Measurements from ENCODE around the gene UNCX. TPM values are rescaled to one million over a fixed set of nuclear protein-coding genes. Genes with fewer than 3 reads are reported as not detected.

Gene UNCX
- total RNA-seq, 2 donors from 2014 or later = not detected

DNA sequence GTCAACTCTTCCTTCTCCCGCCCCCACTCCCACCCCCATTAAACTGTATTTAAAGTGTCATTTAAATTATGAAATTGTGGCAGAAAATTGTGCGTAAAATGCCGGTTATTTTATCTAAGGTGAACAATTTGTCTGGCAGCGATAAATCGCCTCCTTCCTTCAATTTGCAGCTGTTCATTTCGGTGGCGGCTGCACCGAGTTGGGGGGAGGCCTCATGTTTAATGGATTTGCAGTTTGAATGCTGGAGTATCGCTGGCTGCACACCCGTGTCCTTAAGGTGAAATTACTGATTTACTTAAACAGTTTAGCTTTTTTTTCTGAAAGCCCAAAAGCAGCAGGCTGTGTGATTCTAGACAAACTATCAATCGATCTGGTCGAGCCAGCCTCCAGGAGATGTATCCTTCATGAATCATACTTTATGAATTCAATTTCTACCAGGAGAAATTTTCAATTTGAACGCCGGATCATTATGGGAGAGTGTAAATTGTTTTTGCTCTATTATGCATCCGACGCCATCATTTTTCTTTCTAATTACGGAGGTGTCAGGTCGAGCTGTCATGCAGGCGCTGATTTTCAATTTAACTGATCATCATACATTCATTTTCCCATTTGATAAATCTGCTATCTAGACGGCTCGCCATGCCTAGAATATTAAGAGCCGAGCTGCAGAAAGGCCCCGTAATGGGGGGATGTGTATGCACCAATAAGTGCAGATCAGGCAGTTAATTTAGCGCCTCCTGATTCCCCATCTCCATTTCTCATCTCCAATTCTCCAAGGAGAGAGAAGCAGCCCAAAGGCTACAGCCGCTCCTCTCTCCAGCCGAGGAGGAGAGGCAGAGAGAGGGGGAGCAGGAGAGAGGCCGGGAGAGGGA, 6.5 kb downstream of the UNCX start:
- ATAC-seq (no peak), DNase-seq (no peak)
- intact Hi-C loops (cut with DNase I) = no loop called here

DNA sequence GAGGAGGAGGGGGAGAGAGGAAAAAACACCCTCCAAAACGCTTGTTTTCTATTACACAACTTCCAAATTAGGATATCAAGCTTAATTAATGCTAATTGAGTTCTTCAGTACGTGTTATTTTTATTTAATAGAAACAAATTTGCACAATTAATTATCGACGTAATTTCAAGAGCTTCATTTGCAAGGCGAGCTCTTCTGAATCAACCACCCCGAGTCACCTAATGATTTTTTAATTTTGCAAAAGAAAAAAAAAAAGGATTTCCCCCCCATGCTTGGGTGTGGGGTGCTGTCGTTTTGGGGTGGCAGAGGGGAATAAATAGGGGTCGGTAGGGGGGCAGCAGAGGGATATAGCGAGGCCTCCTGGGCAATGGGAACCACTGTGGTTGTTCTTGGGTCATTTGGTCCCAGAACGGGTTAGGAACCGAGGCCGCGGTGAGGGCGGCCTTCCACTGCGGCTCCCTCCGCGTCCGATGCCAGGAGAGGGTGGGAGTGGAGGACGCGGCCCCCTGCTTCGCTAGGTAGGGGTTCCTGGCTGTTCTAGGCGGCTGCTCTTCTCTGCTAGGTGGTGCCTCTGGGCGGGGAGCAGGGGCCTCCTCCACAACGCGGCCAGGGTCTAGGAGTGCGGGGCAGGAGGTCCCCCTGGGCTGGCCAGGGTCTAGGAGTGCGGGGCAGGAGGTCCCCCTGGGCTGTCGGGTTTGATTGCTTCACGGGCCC, 7.3 kb downstream of the UNCX start:
- no peak for DNase-seq
- ATAC-seq = no peak
- intact Hi-C loops (cut with DNase I) = no loop called here

DNA sequence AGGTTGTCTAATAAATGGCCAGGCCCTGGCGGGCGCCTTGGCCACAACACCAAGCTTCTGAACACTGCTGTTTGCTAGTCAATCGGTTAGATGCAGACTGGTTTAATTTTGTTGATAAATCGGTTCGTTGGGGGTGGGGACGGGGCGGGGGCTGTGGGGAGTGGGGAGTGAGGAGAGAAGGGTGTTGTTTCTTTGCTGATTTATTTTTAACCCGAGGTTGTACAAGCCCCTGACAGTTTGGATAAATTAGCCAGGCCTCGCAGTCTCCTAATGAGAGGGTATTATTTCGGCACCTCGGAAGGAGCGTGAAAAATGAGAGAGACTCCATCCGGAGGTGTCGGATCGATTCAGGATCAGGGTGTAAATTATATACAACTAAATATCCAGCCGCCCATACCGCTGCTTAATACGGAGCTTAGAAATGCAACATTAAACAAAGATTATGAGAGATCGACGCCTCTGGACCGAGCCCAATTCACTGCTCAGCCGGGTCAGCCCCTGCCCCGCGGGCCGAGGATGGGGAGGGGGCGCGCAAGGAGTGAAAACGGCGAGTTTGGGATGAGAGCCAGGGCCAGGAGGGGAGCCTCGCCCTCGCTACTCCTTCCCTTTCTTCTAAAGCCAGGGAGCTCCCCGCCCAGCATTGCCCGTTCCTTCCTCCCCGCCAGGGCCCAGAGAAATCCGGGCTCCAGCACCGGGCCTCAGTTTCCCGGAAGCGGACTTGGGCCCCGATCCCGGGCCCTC, 8.0 kb downstream of the UNCX start:
- intact Hi-C loops (cut with DNase I) = no loop called here
- ATAC-seq = no peak
- no peak for DNase-seq

DNA sequence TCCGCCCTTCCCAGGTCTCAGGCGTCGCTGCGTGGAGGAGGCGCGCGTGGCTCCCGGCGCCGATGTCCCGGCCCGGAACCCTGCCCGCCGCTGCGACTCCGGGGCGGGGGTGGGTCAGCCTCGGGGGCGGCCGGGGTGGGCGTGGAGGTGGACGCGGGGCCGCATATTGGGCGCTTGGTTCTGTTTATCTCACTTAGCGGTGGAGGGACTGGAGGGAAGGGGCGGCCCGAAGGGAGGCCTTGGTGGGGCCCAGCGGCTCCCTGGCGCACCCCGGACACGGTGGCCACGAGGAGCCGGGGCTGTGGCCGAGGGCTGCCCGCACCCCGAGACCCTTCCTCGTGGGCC, 8.6 kb downstream of the UNCX start:
- DNase-seq (no peak), ATAC-seq (no peak)
- intact Hi-C loops (cut with DNase I) = no loop called here

DNA sequence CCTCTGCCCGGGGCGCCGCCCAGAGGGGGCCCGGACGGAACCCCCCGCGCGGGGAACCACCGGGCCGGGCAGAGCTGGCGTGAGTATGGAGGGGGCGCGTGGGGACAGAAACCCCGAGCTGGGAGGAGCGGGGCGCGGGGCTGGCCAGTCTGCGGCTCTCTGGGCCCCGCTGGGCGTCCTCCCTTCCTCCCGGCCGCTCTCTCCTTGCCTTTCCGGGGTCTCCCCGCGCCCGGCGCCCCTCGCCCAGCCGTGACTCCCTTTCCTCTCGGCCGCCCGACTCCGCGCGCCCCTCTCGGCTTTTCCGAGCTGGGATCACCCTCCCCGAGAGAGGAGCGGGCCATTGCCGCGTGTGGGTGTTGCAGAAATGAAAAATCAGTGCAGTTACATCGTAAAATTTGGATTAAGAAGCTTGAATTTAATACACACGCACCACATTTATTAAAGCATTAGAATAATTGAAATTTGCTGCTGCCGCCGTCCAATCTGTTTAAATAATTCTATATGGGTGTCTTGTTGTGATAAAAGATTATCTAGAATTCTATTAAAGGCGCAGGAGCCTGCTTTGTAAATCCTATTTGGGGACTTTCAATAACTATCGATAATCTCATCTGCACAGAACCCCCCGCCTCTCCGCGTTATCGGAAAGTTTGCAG, 9.1 kb downstream of the UNCX start:
- intact Hi-C loops (cut with DNase I) = no loop called here
- ATAC-seq (no peak), DNase-seq (no peak)

DNA sequence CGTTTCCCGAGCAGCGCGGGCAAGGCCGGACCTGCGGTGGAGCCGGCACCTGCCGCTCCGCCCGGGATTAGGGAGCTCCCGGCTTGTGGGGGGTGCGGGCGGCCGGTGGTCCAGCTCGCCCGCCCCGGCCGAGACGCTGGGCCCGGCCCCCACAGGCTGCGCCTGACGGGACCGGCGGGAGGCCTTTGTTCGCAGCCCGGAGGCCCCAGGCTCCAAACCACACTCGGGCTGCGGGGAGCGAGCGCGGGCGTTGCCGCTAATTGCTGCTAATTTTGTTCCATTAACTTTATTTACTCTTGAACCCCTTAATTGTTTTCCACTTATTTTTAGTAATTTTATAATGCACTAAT, 9.6 kb downstream of the UNCX start:
- no peak for ATAC-seq
- intact Hi-C loops (cut with DNase I) = no loop called here
- DNase-seq = no peak

DNA sequence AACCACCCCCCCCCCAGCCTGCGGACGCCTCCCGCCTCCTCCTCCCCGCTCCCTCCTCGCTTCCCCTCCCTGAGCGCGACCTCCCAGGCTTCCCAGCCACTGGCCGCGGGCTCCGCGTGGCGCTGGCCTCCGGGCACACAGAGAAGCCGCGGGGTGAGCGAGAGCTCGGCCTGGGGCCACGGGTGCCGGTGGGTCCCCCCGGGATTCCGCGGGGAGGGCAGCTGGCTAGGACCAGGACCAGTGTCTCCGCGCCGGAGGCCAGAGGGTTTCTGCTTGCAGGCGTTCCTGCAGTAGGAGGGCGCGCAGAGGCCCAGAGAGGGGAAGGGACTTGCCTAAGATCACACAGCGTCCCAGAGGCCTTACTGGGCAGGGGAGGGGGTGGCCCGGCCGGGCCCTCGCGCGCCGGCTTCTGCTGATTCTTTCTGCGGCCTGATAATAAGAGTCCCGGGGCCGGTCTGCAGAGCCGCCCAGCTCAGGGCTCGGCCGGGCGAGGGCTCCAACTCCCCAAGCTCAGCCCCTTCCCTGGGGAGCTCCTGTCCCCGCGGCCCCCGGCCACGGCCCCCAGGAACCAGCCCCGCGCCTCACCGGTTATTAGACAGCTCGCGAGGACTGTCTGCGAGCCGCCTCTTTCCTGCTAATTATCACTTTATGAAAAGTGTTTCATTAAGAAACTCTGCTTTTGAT, 10.1 kb downstream of the UNCX start:
- DNase-seq = no peak

DNA sequence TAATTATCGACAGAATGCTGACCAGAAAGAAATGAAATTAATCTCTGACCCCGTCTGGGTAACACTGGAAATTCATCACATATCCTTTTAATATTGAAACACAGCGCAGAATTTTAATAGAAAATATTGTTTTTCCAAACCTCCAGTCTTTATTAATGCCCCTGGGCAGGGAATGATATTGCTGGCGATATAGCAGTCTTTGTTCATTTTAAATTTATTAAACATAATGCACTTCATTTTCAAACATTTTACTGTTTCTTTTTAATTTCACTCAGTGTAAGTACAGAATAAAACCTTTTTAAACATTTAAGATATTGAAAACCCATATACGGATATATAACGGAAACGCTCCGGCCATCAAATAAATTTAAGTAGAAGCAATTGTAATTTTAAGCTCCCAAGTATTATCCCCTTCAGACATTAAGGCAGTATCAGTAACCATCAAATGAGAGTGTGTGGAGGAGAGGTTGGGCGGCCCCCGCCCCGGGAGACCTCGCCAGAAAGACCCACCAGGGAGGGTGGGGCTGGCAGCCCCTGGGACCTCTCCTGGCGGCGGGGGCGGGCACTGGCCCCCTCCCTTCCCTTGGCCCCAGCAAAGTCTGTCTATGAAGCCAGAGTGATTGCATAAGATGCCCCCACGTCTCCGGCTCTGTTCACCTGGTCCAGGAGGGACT, 10.8 kb downstream of the UNCX start:
- DNase-seq (no peak), ATAC-seq (no peak)
- intact Hi-C loops (cut with DNase I) = no loop called here

More for the DNA sequence above, 10.1 kb downstream of the UNCX start:
- intact Hi-C loops (cut with DNase I) = no loop called here
- ATAC-seq = no peak

DNA sequence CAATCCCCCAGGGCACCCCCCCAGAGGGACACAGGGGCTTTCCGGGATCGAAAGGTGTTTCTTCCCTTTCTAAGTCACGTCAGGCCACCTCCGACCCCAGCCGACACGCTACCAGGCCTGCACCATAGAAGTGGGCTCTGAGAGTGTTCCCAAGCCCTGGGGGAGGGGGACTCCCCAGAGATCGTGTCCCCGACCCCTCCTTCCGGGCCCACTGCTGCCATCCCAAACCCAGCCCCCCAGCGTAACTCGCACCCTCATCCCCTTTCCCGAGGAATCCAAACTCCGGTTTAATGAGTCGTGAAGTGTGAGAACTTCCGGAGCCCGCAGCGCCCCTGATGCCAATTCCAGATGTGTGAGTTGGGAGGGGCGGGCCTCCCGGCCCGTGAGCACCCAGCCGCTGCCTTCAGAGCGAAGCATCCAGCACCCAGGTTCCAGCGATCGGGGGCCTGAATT, 11.3 kb downstream of the UNCX start:
- DNase-seq = no peak
- ATAC-seq = no peak
- intact Hi-C loops (cut with DNase I) = no loop called here

DNA sequence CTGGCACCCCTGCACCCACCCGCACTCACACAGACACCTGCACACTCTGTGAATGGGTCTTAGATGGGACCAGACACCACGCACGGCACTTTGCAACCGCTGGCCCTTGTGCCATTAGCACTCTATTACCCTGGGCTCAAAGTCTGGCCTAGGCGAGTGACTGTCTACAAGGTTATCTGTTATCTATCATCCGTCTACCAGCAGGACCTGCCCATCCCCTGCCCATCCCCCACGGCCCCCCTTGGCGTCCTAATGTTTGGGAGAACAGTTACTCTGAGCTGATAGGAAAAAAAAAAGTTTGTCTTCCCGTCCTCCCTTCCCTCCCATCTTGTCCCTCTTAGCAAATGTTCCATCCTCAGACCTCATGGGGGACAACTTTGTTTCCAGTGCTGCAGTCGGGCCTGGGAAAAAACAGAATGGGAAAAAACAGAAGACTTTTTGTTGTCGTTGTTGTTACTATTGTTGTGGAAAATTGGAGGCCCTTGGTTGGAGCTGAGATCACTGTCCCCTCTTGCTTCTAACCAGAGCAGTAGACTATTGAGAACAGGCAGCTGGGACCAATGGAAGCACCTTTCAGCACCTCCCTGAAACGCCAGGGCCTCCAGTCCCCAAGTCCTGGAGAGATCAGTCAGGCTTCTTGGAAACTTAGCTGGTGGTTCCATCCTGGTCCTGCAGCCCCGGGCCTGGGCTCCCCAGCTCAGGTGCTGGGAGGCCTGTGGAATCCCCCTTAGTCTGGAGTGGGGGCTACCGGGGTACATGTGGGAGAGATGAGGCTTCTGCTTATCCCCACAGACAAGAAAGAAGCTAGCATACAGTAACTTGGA, 12.2 kb downstream of the UNCX start:
- no peak for DNase-seq
- intact Hi-C loops (cut with DNase I) = no loop called here
- no peak for ATAC-seq

DNA sequence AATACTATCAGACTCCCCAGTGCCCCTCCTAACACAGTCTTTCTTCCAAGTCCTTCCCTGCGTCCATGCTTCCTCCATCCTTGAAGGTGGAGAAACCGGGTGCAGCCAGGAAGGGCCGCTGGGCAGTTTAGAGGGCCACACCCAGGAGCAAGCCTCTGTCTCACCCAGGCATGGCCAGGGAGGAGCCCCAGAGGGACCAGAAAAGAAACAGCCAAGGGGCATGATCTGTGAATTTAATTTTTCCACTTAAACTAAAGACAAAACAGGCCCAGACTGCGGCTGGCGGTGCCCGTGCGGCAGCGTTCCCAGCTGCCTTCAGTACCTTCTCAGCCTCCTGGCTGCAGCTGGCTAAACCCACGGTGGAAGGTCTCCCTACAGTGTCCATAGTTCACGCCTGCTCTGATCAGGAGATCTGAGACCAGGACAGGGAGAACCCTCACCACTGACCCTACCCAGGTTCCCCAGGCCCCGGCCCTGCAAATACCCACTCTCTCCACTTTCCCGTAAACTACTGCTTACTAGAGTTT, 12.9 kb downstream of the UNCX start:
- intact Hi-C loops (cut with DNase I) = no loop called here
- no peak for DNase-seq
- ATAC-seq = no peak

DNA sequence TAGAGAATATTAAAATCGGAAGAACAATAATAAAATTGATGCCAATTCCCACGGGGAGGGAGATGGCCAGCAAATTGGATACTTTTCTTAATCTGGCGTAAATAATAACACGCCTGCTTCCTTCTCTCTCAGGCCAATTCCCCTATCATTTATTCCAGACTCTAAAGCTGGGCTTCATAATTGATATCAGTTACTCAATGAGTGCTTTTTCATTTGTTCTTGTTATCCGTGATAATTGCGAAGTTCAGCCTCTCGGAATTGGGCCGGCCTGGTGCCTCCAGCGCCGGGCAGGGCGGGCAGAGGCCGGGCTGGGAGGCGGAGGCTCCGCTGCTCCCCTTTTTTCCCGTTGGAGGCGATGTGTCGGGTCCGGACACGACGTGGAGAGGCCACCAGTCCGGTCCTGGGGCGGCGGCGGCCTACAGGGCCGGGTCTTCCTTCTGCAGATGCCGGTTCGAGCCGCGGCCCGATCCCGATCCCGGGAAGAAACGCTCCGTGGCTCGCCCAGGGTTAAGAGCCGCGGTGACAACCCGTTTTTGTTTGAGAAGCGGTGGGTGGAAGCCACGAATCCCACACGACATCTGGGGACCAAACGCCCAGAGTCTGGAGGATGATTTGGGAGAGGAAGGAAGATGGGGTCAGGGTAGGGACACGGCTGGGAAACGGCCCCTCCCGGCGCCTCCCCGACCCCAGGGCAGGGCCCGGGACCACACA, 13.6 kb downstream of the UNCX start:
- intact Hi-C loops (cut with DNase I) = no loop called here
- DNase-seq (no peak), ATAC-seq (no peak)

DNA sequence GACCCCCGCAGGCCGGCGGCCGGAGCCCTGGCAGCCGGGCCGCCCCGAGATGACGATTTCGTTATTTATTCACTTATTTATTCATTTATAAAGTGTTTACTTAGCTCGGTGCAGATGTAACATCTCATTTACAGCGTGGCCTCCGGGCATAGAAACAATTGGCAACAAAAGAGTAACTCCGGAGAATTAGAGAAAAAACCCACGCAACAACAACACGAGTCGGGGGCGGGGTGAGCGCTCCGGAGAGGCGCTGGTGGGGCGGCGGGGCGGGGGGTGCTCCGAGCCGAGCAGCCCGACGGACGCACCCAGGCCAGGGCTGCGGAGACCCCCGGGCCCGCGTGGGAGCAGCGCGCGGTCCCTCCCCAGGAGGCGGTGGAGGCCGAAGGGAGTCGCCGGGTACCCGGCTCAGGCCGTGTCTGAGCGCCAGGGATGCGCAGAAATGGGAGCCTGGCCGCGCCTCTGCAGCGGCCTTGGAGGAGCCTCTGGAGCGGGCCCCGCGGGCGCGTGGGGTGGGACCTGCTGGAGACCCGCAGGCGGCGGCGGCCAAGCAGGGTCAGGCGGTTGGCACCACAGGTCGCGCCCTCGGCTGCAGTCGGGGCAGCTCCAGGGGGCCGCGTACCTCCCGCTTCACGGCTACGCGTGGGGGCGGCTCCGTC, 14.3 kb downstream of the UNCX start:
- DNase-seq (no peak), ATAC-seq (peak in 1 of 2 donors; percentile 23)
- intact Hi-C loops (cut with DNase I) = no loop called here

DNA sequence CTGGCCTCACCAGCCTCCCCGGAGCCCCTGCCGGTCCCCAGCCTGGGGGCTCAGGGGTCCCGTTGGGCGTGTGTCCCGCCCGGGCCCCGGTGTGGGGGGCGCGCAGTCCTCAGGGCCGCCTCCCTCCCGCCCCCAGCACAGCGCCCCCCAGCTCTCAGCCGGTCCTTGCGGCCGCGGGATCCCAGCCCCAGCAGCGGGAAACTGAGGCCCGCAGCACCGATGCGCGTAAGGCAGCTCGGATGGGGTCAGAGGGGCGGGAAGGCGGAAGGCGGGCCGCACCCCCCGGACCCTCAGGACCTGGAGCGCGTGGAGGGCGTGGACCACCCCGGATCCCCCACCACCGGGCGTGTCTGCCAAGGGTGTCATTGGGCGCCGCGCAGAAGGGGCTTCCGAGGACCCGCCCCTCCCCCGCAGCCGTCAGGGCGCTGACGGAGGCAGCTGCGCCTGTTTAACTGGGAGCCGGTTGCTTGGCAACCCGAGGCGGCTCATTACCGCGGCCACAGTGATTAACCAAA, 14.9 kb downstream of the UNCX start:
- intact Hi-C loops (cut with DNase I) = no loop called here
- ATAC-seq (no peak), DNase-seq (no peak)

DNA sequence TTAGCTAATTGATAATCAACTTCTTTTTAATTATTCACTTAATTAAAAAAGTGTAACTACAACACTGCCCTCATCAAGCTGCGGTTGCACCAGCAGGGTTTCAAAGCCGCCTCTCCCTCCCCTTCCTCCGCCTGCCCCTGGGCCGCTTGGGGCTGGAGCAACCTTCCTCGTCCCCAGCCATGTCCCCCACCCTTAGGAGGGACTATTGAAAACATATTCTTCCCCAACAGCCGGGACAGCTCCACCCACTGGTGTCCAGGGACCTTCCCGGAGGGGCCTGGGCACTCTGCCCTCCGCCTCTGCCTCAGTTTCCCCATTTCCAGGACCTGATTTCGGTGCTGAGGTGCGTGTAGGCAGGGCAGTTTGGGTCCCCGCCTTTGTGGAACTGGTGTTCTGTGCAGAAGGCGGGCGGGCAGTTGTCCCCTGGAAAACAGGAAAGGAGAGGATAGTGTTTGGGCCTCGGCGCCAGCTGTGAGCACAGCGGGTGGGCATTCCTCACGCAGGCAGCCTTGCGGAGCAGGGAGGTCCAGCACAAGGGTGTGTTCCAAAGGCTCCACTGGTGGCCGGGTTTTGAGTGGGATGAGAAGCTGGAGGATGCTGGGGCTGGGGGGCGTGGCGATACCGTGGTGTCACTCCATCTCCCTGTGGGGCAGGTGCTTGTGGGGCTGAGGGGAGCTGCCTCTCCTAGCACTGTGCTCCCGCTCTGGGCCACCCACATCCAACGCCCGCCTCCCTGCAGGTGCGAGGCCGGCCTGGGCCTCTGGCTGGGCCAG, 15.7 kb downstream of the UNCX start:
- ATAC-seq = no peak
- DNase-seq = no peak
- intact Hi-C loops (cut with DNase I) = no loop called here
